DOHH2 (cell line): Measurements from ENCODE around the gene EPHA4.

ENCODE experiments used
- H3F3A ChIP-seq: fragments of 200-600 bp; sonication (generic), shearing (Covaris generic); 2 replicates; pipeline ENCODE4 v1.6.0; 2016; ENCODE audit warnings: antibody characterized with exemption, mild to moderate bottlenecking; ENCODE audit not compliant: control insufficient read depth, insufficient read depth
- H3K27ac ChIP-seq: fragments of 200-600 bp; sonication (generic); 2 replicates; pipeline ENCODE4 v1.5.1; 2014; ENCODE audit warnings: low read depth, mild to moderate bottlenecking, low read length, moderate library complexity
- H3K27me3 ChIP-seq: fragments of 200-600 bp; sonication (generic); 2 replicates; pipeline ENCODE4 v1.6.1; 2014; ENCODE audit warnings: mild to moderate bottlenecking, low read length, mixed read lengths; ENCODE audit not compliant: control insufficient read depth
- H3K36me3 ChIP-seq: fragments of 200-600 bp; sonication (generic); 2 replicates; pipeline ENCODE4 v1.6.1; 2014; ENCODE audit warnings: mild to moderate bottlenecking, low read length, moderate library complexity, mixed read lengths; ENCODE audit not compliant: control insufficient read depth
- H3K4me1 ChIP-seq: fragments of 200-600 bp; sonication (generic); 2 replicates; pipeline ENCODE4 v1.6.1; 2014; ENCODE audit warnings: mild to moderate bottlenecking, low read length, mixed read lengths; ENCODE audit not compliant: control insufficient read depth
- H3K4me2 ChIP-seq: fragments of 200-600 bp; sonication (generic); 2 replicates; pipeline ENCODE4 v1.6.0; 2014; ENCODE audit warnings: mild to moderate bottlenecking, low read length, moderate library complexity
- H3K4me3 ChIP-seq: fragments of 200-600 bp; sonication (generic); 2 replicates; pipeline ENCODE4 v1.5.1; 2014; ENCODE audit warnings: mild to moderate bottlenecking, low read length, mixed read lengths
- H3K79me2 ChIP-seq: fragments of 200-600 bp; sonication (generic); 2 replicates; pipeline ENCODE4 v1.6.1; 2014; ENCODE audit warnings: mild to moderate bottlenecking, low read length, mixed read lengths; ENCODE audit not compliant: control insufficient read depth
- H3K9me2 ChIP-seq: fragments of 200-600 bp; sonication (generic); replicated peaks from 2 replicates; pipeline ENCODE4 v1.6.1; 2014; ENCODE audit warnings: mild to moderate bottlenecking, low read length, mixed read lengths; ENCODE audit not compliant: control insufficient read depth
- H3K9me3 ChIP-seq: fragments of 200-600 bp; sonication (generic); 2 replicates; pipeline ENCODE4 v1.6.1; 2014; ENCODE audit warnings: antibody characterized with exemption, low read length, mixed read lengths; ENCODE audit not compliant: control insufficient read depth, insufficient read depth
- H4K20me1 ChIP-seq: fragments of 200-600 bp; sonication (generic); 2 replicates; pipeline ENCODE4 v1.6.0; 2014; ENCODE audit warnings: low read depth, mild to moderate bottlenecking, antibody characterized with exemption, low read length, moderate library complexity; ENCODE audit not compliant: control insufficient read depth, insufficient read depth
- CTCF ChIP-seq: fragments of 200-600 bp; sonication (generic); IDR thresholded peaks from one replicate; pipeline ENCODE4 v1.5.1; 2014; ENCODE audit warnings: antibody characterized with exemption, mild to moderate bottlenecking, low read depth, low read length; ENCODE audit not compliant: poor library complexity, severe bottlenecking
- EZH2phosphoT487 ChIP-seq: fragments of 200-600 bp; sonication (generic); IDR thresholded peaks from 2 replicates; pipeline ENCODE4 v1.6.1; 2017; ENCODE audit warnings: borderline replicate concordance, mild to moderate bottlenecking, antibody characterized with exemption, low read length, moderate library complexity, mixed read lengths

EPHA4 gene

GRCh38 chr2:221486106-221486505, 86.0 kb downstream of the EPHA4 start:
- Histone ChIP-seq H3K27me3 (peaks cover 2% of the 10 kb centered on the region; the same call in 1 of the 2 replicates), H3K9me2 (no peaks in the 10 kb centered on the region), H3K36me3 (no peaks in the 10 kb centered on the region), H4K20me1 (no peaks in the 10 kb centered on the region), H3K4me2 (no peak overlapping the region), H3K79me2 (no peaks in the 10 kb centered on the region), H3F3A (no peaks in the 10 kb centered on the region), H3K27ac (no peak overlapping the region), H3K4me3 (no peak overlapping the region), H3K9me3 (no peaks in the 10 kb centered on the region), H3K4me1 (no peaks in the 10 kb centered on the region)
- TF ChIP-seq CTCF (no peak), EZH2phosphoT487 (no peak)

DNA sequence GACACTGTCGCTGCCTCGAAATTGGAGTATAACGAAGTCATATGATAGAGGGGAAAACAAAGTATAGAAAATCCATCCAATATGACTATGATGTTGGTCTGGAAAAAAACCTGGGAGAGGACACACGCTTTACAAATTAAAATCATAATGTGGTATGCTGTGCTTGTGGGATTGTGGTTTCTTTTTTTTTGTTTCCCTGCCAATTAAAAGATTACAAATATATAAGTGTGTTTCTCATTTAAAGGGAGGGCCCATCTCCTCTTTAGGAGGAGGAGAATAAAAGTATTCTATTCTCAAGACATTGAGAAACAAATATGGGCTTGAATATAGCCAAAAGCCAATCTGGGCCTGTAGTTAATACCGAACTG, 86.6 kb downstream of the EPHA4 start:
- no peak overlapping the region for H3K4me2 ChIP-seq
- H3K9me2 ChIP-seq = no peaks in the 10 kb centered on the region
- H3K79me2 ChIP-seq = no peaks in the 10 kb centered on the region

DNA sequence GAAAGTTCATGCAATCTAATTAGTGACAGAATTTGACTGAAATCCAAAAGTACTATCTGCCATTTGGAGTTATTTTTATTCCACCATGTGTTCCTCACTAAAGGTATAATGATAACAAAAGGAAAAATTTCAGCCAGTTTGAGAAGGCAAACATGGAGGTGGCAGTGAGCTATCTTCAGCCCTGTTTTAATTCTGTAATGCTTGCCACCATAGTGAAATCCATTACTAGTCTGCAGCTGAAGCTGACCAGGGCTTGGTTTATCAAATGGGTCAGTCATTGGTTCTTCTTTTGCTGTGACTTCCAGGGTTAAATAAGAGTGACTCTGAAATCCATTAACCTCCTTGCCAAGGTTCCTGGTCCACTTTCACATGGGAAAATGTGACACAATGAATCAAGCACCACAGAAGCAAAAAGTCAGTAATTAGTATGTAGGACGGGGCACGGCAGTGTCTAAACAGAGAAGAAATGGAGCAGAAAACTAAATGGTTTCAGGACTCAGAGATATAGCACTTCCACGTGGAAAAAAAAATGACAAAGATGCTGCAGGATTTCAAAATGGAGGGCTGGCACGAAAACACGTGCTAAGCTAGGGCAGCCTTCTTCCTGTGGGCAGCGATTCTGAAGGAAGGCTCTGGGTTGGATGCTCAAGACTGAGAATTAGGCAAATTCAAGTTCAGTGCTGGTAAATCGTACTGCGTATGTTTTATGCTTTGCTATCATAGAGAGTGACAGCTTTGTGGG, 87.2 kb downstream of the EPHA4 start:
- Histone ChIP-seq H3K27me3 (peaks cover 2% of the 10 kb centered on the region; the same call in 1 of the 2 replicates), H3K4me1 (no peaks in the 10 kb centered on the region), H3K36me3 (no peaks in the 10 kb centered on the region), H3F3A (no peaks in the 10 kb centered on the region), H4K20me1 (no peaks in the 10 kb centered on the region), H3K4me2 (no peak overlapping the region), H3K4me3 (no peak overlapping the region), H3K79me2 (no peaks in the 10 kb centered on the region), H3K9me3 (no peaks in the 10 kb centered on the region), H3K9me2 (no peaks in the 10 kb centered on the region), H3K27ac (no peak overlapping the region)
- TF ChIP-seq CTCF (no peak), EZH2phosphoT487 (no peak)

More for the DNA sequence above, 86.6 kb downstream of the EPHA4 start:
- H3K9me3 ChIP-seq = no peaks in the 10 kb centered on the region
- no peaks in the 10 kb centered on the region for H4K20me1 ChIP-seq
- no peak overlapping the region for H3K4me3 ChIP-seq
- TF ChIP-seq EZH2phosphoT487 (no peak), CTCF (no peak)
- no peak overlapping the region for H3K27ac ChIP-seq
- no peaks in the 10 kb centered on the region for H3K4me1 ChIP-seq
- peaks cover 2% of the 10 kb centered on the region; the same call in 1 of the 2 replicates for H3K27me3 ChIP-seq
- H3F3A ChIP-seq = no peaks in the 10 kb centered on the region
- H3K36me3 ChIP-seq = no peaks in the 10 kb centered on the region
